Measurements from ENCODE around the gene SLC39A1. TPM values are rescaled to one million over a fixed set of nuclear protein-coding genes. Genes with fewer than 3 reads are reported as not detected.

Gene SLC39A1
- total RNA-seq, 2 experiments from 2014 or later, result 6.4 to 6.9 TPM

- Mint-ChIP-seq H3K27me3 (no peaks in the 10 kb centered on the region), H3K36me3 (ENCODE audit: low read depth) (peaks cover 83% of the 10 kb centered on the region), H3K27ac (peak overlapping the region; percentile 86), H3K9me3 (no peaks in the 10 kb centered on the region), H3K4me3 (peak overlapping the region; percentile 89), H3K4me1 (ENCODE audit: low read depth) (peaks cover 41% of the 10 kb centered on the region)
- ATAC-seq (ENCODE audit: poor library complexity) (no peak), DNase-seq (peak in 3 of 14 experiments; percentile 25 to 50 (median 49))
- ChIA-PET POLR2A (interaction anchor here (0.9 to 5.0 kb wide), 17 partner anchors 10 to 276 kb away, joined by 3 to 143 read pairs (median 12); partner anchors contain the start of genes CREB3L4, CRTC2, GATAD2B and INTS3), CTCF (interaction anchor here (0.9 to 3.5 kb wide), 10 partner anchors 14 to 147 kb away, joined by 3 to 31 read pairs (median 6); partner anchors contain the start of genes CREB3L4, CRTC2, GATAD2B and RAB13)
- Histone ChIP-seq H3K9me3 (ENCODE audit: control insufficient read depth in 1 of 2, insufficient read depth in 1 of 2, low read length in 2 of 2) (no peaks in the 10 kb centered on the region), H3K27me3 (ENCODE audit: control insufficient read depth in 1 of 2, insufficient read depth in 2 of 2, low read length in 2 of 2) (no peaks in the 10 kb centered on the region), H3K27ac (ENCODE audit: low read depth in 1 of 2, low read length in 2 of 2) (peak overlapping the region; percentile 92 to 94), H3K4me1 (ENCODE audit: insufficient read depth, low read length) (peaks cover 60% of the 10 kb centered on the region), H3K4me3 (ENCODE audit: low read length) (peak overlapping the region; percentile 84), H3K36me3 (ENCODE audit: insufficient read depth, low read length) (peaks cover 67% of the 10 kb centered on the region)
- intact Hi-C loops (cut with DNase I, micrococcal nuclease), result loop anchor here in 1 of 2 experiments (2.0 kb wide), 1 partner anchor 123 kb away; no protein-coding TSS in a partner anchor
- no peak for TF ChIP-seq CTCF (IDR thresholded peaks at IDR 0.05)
Measured at GRCh38 chr1:153944005-153944826, 19.1 kb downstream of the SLC39A1 start.

- peaks cover 61% of the 10 kb centered on the region for H3K36me3 ChIP-seq (ENCODE audit: insufficient read depth, low read length)
- H3K27me3 Mint-ChIP-seq, result no peaks in the 10 kb centered on the region
- peaks cover 60% of the 10 kb centered on the region for H3K4me1 ChIP-seq (ENCODE audit: insufficient read depth, low read length)
- peaks cover 41% of the 10 kb centered on the region for H3K4me1 Mint-ChIP-seq (ENCODE audit: low read depth)
- H3K9me3 Mint-ChIP-seq, result no peaks in the 10 kb centered on the region
- H3K27me3 ChIP-seq (ENCODE audit: control insufficient read depth in 1 of 2, insufficient read depth in 2 of 2, low read length in 2 of 2), result no peaks in the 10 kb centered on the region
- H3K4me3 Mint-ChIP-seq, result peak overlapping the region; percentile 54
- peak overlapping the region; percentile 9 to 15 for H3K27ac ChIP-seq (ENCODE audit: low read depth in 1 of 2, low read length in 2 of 2)
- ChIA-PET CTCF (interaction anchor here (0.6 to 1.1 kb wide), 2 partner anchors 43 to 1799 kb away, joined by 3 to 4 read pairs; partner anchors contain the start of gene RAB13), POLR2A (interaction anchor here (1.2 to 5.0 kb wide), 6 partner anchors 9 to 34 kb away, joined by 4 to 143 read pairs (median 60); partner anchors contain the start of genes CREB3L4, CRTC2, GATAD2B and JTB)
- DNase-seq (no peak), ATAC-seq (ENCODE audit: poor library complexity) (no peak)
- no peaks in the 10 kb centered on the region for H3K9me3 ChIP-seq (ENCODE audit: control insufficient read depth in 1 of 2, insufficient read depth in 1 of 2, low read length in 2 of 2)
- peaks cover 83% of the 10 kb centered on the region for H3K36me3 Mint-ChIP-seq (ENCODE audit: low read depth)
- H3K4me3 ChIP-seq (ENCODE audit: low read length), result no peak overlapping the region
- TF ChIP-seq CTCF (IDR thresholded peaks at IDR 0.05), result no peak
- intact Hi-C loops (cut with DNase I, micrococcal nuclease), result no loop called here
- H3K27ac Mint-ChIP-seq, result peak overlapping the region; percentile 86
Measured at GRCh38 chr1:153942766-153943549, 20.4 kb downstream of the SLC39A1 start.
